Mesothelial cell of epicardium (in vitro differentiated cells): ENCODE measurements around the gene FGF4. TPM values are rescaled to one million over a fixed set of nuclear protein-coding genes. Genes with fewer than 3 reads are reported as not detected.

Experiments
- DNase-seq, 2 experiments: peaks; one replicate each; pipeline ENCODE4 v3.0.0; 2021; ENCODE audit warnings: low spot score in 2 of 2; ENCODE audit not compliant: unreplicated experiment in 2 of 2
- H3K27ac Mint-ChIP-seq: 2 replicates; pipeline ENCODE4 v1.8.0; 2021; ENCODE audit warnings: mixed read lengths
- H3K27me3 Mint-ChIP-seq: 2 replicates; pipeline ENCODE4 v1.8.0; 2021; ENCODE audit warnings: low read depth, mixed read lengths
- H3K36me3 Mint-ChIP-seq: 2 replicates; pipeline ENCODE4 v1.8.0; 2021; ENCODE audit warnings: mixed read lengths
- H3K4me1 Mint-ChIP-seq: 2 replicates; pipeline ENCODE4 v1.8.0; 2021; ENCODE audit warnings: mixed read lengths
- H3K4me3 Mint-ChIP-seq: 2 replicates; pipeline ENCODE4 v1.8.0; 2021; ENCODE audit warnings: mild to moderate bottlenecking, moderate library complexity, mixed read lengths
- H3K9me3 Mint-ChIP-seq: 2 replicates; pipeline ENCODE4 v1.8.0; 2021; ENCODE audit warnings: mixed read lengths
- total RNA-seq: library from RNA; stranded (reverse); gene quantifications from 3 replicates; pipeline ENCODE4 v1.2.1, GENCODE V29; 2021
- TF ChIP-seq, protein P1 (sequence below): fragments of 200-600 bp; sonication (generic); IDR thresholded peaks from one replicate; pipeline ENCODE4 v1.5.0; 2021; ENCODE audit warnings: antibody characterized with exemption; ENCODE audit not compliant: unreplicated experiment

FGF4 gene, protein sequence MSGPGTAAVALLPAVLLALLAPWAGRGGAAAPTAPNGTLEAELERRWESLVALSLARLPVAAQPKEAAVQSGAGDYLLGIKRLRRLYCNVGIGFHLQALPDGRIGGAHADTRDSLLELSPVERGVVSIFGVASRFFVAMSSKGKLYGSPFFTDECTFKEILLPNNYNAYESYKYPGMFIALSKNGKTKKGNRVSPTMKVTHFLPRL
- not detected in 3 replicates for total RNA-seq

DNA sequence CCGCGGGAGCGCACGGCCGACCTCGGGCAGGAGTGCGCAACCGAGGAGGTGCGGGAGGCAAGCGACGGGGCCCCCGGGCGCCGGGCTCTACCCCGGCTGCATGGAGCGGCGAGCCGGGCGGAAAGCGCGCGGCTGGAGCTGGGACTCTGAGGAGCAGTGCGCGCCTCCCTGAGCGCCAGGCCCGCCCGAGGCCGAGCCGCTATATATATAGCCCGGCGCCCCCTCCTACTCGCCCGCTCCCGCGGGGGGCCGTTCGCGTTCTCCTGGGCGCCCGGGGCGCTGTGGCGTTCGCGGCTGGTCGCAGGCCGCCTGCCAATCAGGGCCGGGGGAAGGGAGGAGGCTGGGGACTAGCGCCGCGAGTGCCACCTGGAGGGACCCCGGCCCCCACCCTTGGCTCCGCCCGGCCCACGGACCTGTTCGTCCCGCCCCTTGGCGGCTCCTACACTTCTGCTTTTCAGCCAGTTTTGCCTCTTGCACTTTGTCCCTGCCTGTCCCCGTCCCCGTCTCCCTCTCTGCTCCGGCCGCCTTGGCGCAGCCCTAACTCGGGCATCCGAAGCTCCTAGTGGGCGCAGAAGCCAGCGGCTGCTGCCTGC is at the start of gene FGF4:
TSS of gene FGF4 (minus strand) at position 179 of the 593 bp plus-strand sequence. CDS start 257 bp downstream, outside the sequence.
- Mint-ChIP-seq H3K27me3 (peaks cover 80% of the 10 kb centered on the region), H3K4me1 (peaks cover 2% of the 10 kb centered on the region), H3K4me3 (peak within 1 kb of the TSS; percentile 44), H3K36me3 (no peaks in the 10 kb centered on the region), H3K27ac (no peak within 1 kb of the TSS), H3K9me3 (no peaks in the 10 kb centered on the region)
- TF ChIP-seq, protein P1, sequence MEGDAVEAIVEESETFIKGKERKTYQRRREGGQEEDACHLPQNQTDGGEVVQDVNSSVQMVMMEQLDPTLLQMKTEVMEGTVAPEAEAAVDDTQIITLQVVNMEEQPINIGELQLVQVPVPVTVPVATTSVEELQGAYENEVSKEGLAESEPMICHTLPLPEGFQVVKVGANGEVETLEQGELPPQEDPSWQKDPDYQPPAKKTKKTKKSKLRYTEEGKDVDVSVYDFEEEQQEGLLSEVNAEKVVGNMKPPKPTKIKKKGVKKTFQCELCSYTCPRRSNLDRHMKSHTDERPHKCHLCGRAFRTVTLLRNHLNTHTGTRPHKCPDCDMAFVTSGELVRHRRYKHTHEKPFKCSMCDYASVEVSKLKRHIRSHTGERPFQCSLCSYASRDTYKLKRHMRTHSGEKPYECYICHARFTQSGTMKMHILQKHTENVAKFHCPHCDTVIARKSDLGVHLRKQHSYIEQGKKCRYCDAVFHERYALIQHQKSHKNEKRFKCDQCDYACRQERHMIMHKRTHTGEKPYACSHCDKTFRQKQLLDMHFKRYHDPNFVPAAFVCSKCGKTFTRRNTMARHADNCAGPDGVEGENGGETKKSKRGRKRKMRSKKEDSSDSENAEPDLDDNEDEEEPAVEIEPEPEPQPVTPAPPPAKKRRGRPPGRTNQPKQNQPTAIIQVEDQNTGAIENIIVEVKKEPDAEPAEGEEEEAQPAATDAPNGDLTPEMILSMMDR = no peak
- no peak for DNase-seq

DNA sequence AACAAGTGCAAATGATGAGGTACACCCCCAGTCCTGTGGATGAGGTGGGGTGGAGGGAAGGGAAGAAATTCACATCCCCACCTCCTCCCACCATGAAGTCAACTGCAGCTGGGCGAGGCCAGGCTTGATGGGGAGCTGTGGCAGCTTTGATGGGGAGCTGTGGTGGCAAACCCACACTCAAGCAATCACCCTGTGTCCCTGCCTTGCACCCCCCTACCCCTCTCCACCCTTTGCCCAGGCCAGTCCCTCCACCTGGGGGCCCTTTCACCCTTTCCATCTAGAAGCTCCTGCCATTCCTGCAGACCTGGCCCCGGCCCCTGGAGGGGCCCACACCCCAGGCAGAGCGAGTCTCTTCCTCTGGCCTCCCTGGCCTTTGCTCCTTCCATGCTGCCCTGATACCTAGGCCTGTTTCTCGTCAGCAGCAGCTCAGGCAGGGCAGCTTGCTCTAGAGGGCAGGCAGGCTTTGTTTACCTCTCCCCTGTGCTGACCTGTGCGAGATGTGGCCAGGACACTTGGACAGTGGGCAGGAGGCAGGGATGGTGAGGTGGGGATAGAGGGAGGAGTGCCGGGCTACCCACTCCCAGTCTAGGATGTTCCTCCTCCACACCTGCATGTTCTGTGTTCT is 48.6 kb upstream of the FGF4 start:
- H3K4me3 Mint-ChIP-seq = no peak overlapping the region
- TF ChIP-seq, protein P1 = no peak
- H3K27ac Mint-ChIP-seq = no peak overlapping the region
- DNase-seq = no peak
- H3K36me3 Mint-ChIP-seq = no peaks in the 10 kb centered on the region
- H3K27me3 Mint-ChIP-seq = peaks cover 65% of the 10 kb centered on the region
- no peaks in the 10 kb centered on the region for H3K9me3 Mint-ChIP-seq
- H3K4me1 Mint-ChIP-seq = no peaks in the 10 kb centered on the region

DNA sequence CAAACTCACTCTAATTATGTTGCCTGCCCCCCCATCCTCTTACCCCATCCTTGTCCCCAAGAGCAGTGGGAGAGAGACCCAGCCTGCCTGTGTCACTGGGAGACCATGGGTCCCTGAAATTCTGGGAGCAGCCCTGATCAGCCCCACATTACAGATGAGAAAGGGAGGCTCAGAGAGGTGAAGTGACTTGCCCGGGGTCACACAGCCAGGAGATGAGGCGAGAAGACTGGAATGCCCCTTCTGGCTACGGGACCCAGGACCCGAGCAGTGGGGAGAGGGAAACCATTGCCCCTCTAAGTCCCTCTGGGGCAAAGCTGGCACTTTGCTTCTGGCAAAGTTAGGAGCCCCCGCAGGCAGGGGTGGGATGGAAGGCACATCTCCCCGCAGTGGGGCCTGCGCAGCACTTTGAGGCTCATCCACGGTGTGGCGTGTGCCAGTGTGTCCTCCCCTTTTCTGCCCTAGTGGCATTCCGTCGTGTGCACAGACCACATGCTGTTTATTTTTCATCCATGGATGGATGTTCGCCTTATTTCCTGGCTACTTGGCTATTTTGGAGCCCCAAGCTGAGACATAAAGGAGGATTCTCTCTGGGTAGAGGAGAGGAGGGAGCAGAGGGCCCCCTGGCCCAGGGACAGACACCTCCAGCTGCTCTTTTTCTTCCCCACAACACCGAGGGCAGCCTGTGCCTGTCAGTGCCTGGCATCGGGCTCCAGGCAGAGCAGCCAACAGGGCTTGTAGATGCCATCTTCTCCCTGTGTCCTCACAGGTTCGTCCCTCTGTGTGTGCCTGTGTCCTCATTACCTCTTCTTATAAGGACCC is 47.7 kb upstream of the FGF4 start:
- Mint-ChIP-seq H3K27me3 (peaks cover 72% of the 10 kb centered on the region), H3K4me3 (no peak overlapping the region)
- no peak for DNase-seq

DNA sequence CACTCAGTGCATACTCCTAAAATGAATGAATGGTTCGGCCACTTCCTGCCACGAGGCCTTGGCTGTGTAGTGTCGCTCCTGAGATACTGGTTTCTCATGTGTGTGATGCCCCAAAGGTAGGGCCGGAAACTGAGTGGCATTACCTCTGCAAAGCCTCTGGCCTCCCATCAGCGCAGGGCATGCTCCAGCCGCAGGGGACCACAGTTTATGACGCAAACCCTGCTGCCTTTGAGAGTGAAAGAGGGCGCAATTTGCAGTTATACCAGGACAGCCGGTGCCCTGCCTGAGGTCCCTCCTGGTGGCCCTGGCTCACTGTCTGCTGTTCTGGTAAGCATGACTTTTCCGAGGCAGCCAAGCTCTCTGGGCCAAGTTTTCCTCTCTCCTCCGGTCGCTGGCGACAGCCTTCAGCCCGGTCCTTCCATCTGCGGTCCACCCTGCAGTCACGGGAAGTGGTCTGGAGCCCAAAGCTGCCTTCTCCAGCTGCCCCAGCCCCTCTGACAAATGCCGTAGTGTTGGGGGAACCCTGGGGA is 46.4 kb upstream of the FGF4 start:
- Mint-ChIP-seq H3K27me3 (peaks cover 82% of the 10 kb centered on the region), H3K36me3 (no peaks in the 10 kb centered on the region), H3K9me3 (no peaks in the 10 kb centered on the region), H3K27ac (no peak overlapping the region), H3K4me1 (no peaks in the 10 kb centered on the region), H3K4me3 (no peak overlapping the region)
- TF ChIP-seq, protein P1 = no peak
- DNase-seq = no peak

More for the DNA sequence above, 47.7 kb upstream of the FGF4 start:
- no peaks in the 10 kb centered on the region for H3K36me3 Mint-ChIP-seq
- no peaks in the 10 kb centered on the region for H3K4me1 Mint-ChIP-seq
- no peak overlapping the region for H3K27ac Mint-ChIP-seq
- TF ChIP-seq, protein P1 = no peak
- H3K9me3 Mint-ChIP-seq = no peaks in the 10 kb centered on the region

DNA sequence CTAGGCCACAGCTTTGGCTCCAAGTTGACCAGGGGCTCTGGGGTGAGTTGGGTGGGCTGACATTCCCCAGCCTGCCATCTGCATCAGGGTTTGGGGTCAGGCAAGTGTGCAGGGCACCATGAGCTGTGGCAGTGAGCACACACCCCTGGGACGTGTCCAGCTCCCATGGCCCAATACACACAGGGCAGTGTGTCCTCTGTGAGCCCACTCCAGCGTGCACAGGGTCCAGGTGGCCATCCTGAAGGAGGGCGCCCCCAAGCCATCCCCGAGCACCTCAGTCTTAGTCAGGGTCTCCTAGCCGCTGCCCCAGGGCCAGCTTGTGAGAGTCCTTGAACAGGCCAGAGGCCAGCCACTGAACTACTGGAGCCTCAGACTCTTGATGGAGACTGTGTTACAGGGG is 45.3 kb upstream of the FGF4 start:
- H3K9me3 Mint-ChIP-seq = no peaks in the 10 kb centered on the region
- no peak overlapping the region for H3K27ac Mint-ChIP-seq
- no peak overlapping the region for H3K4me3 Mint-ChIP-seq
- H3K27me3 Mint-ChIP-seq = peaks cover 87% of the 10 kb centered on the region
- DNase-seq = no peak
- no peaks in the 10 kb centered on the region for H3K4me1 Mint-ChIP-seq
- no peaks in the 10 kb centered on the region for H3K36me3 Mint-ChIP-seq
- TF ChIP-seq, protein P1 = no peak
